Measurements from ENCODE around the gene P2RY2. TPM values are rescaled to one million over a fixed set of nuclear protein-coding genes. Genes with fewer than 3 reads are reported as not detected.
A peak's percentile ranks its signal among the peaks of the same experiment; 100 is the strongest.
"Not testable (repeated sequence)": the region's sequence is repeated elsewhere in the genome, so short reads cannot be mapped to it uniquely, and the experiment has no call there.

Gene P2RY2
- total and polyA plus RNA-seq, 3 experiments from 2014 or later = not detected

- POLR2A ChIA-PET = no interaction called here
- no peak overlapping the region for H3K4me3 Mint-ChIP-seq
- no peaks in the 10 kb centered on the region for H3K4me1 Mint-ChIP-seq
- Histone ChIP-seq H3K4me3 (ENCODE audit: low read length) (no peak overlapping the region), H3K9me3 (ENCODE audit: low read length) (no peaks in the 10 kb centered on the region), H3K36me3 (ENCODE audit: insufficient read depth, low read length) (no peaks in the 10 kb centered on the region), H3K27me3 (ENCODE audit: insufficient read depth, low read length, poor library complexity, severe bottlenecking) (peaks cover 22% of the 10 kb centered on the region), H3K27ac (ENCODE audit: low read depth, low read length) (no peak overlapping the region), H3K4me1 (ENCODE audit: insufficient read depth, low read length) (no peaks in the 10 kb centered on the region)
- no peaks in the 10 kb centered on the region for H3K36me3 Mint-ChIP-seq
- no peak overlapping the region for H3K27ac Mint-ChIP-seq
- DNase-seq = no peak
- H3K27me3 Mint-ChIP-seq = peaks cover 25 to 38% of the 10 kb centered on the region in 2 donors
- no peaks in the 10 kb centered on the region for H3K9me3 Mint-ChIP-seq
- CTCF ChIA-PET = interaction anchor here (0.7 to 0.9 kb wide), 2 partner anchors 22 to 34 kb away, joined by 3 read pairs; no protein-coding TSS in a partner anchor
Measured at GRCh38 chr11:73267122-73267846, 49.2 kb downstream of the P2RY2 start.

GRCh38 chr11:73267906-73268540 lies 49.9 kb downstream of the P2RY2 start:
- no peaks in the 10 kb centered on the region for H3K9me3 Mint-ChIP-seq
- POLR2A ChIA-PET = no interaction called here
- DNase-seq = no peak
- CTCF ChIA-PET = no interaction called here
- H3K27me3 Mint-ChIP-seq = peaks cover 20 to 31% of the 10 kb centered on the region in 2 donors
- no peaks in the 10 kb centered on the region for H3K4me1 ChIP-seq (ENCODE audit: insufficient read depth, low read length)
- no peaks in the 10 kb centered on the region for H3K36me3 Mint-ChIP-seq
- H3K36me3 ChIP-seq (ENCODE audit: insufficient read depth, low read length) = no peaks in the 10 kb centered on the region
- no peak overlapping the region for H3K4me3 Mint-ChIP-seq
- no peak overlapping the region for H3K27ac Mint-ChIP-seq
- no peaks in the 10 kb centered on the region for H3K9me3 ChIP-seq (ENCODE audit: low read length)
- H3K4me3 ChIP-seq (ENCODE audit: low read length) = no peak overlapping the region
- no peaks in the 10 kb centered on the region for H3K4me1 Mint-ChIP-seq
- peaks cover 21% of the 10 kb centered on the region for H3K27me3 ChIP-seq (ENCODE audit: insufficient read depth, low read length, poor library complexity, severe bottlenecking)
- no peak overlapping the region for H3K27ac ChIP-seq (ENCODE audit: low read depth, low read length)

GRCh38 chr11:73268671-73269271 lies 50.7 kb downstream of the P2RY2 start:
- CTCF ChIA-PET = no interaction called here
- H3K27me3 Mint-ChIP-seq = peaks cover 19 to 24% of the 10 kb centered on the region in 2 donors
- peak overlapping the region in 1 of 8 donors; percentile 47 for H3K27ac Mint-ChIP-seq
- H3K9me3 Mint-ChIP-seq = no peaks in the 10 kb centered on the region
- Histone ChIP-seq H3K27me3 (ENCODE audit: insufficient read depth, low read length, poor library complexity, severe bottlenecking) (peaks cover 13% of the 10 kb centered on the region), H3K36me3 (ENCODE audit: insufficient read depth, low read length) (no peaks in the 10 kb centered on the region), H3K27ac (ENCODE audit: low read depth, low read length) (no peak overlapping the region), H3K4me1 (ENCODE audit: insufficient read depth, low read length) (no peaks in the 10 kb centered on the region), H3K4me3 (ENCODE audit: low read length) (no peak overlapping the region), H3K9me3 (ENCODE audit: low read length) (no peaks in the 10 kb centered on the region)
- no peaks in the 10 kb centered on the region for H3K4me1 Mint-ChIP-seq
- H3K36me3 Mint-ChIP-seq = no peaks in the 10 kb centered on the region
- POLR2A ChIA-PET = no interaction called here
- H3K4me3 Mint-ChIP-seq = no peak overlapping the region
- no peak for DNase-seq

GRCh38 chr11:73269459-73270015 lies 51.5 kb downstream of the P2RY2 start:
- H3K36me3 Mint-ChIP-seq = no peaks in the 10 kb centered on the region
- no peak overlapping the region for H3K4me3 Mint-ChIP-seq
- no peak for DNase-seq
- H3K27ac Mint-ChIP-seq = peak overlapping the region in 1 of 8 donors; percentile 47
- POLR2A ChIA-PET = interaction anchor here (0.5 kb wide), 1 partner anchor 406 kb away, joined by 3 read pairs; no protein-coding TSS in a partner anchor
- H3K27me3 Mint-ChIP-seq = peaks cover 18 to 23% of the 10 kb centered on the region in 2 donors
- no peak overlapping the region for H3K4me3 ChIP-seq (ENCODE audit: low read length)
- CTCF ChIA-PET = no interaction called here
- no peak overlapping the region for H3K27ac ChIP-seq (ENCODE audit: low read depth, low read length)
- no peaks in the 10 kb centered on the region for H3K9me3 Mint-ChIP-seq
- no peaks in the 10 kb centered on the region for H3K4me1 Mint-ChIP-seq
- H3K27me3 ChIP-seq (ENCODE audit: insufficient read depth, low read length, poor library complexity, severe bottlenecking) = peaks cover 8% of the 10 kb centered on the region
- no peaks in the 10 kb centered on the region for H3K4me1 ChIP-seq (ENCODE audit: insufficient read depth, low read length)
- no peaks in the 10 kb centered on the region for H3K36me3 ChIP-seq (ENCODE audit: insufficient read depth, low read length)
- H3K9me3 ChIP-seq (ENCODE audit: low read length) = no peaks in the 10 kb centered on the region

GRCh38 chr11:73270016-73270854 lies 52.2 kb downstream of the P2RY2 start:
- peaks cover 11 to 16% of the 10 kb centered on the region in 2 donors for H3K27me3 Mint-ChIP-seq
- H3K36me3 Mint-ChIP-seq = no peaks in the 10 kb centered on the region
- no peaks in the 10 kb centered on the region for H3K9me3 Mint-ChIP-seq
- peaks cover 4% of the 10 kb centered on the region for H3K27me3 ChIP-seq (ENCODE audit: insufficient read depth, low read length, poor library complexity, severe bottlenecking)
- POLR2A ChIA-PET = interaction anchor here (0.5 kb wide), 1 partner anchor 407 kb away, joined by 3 read pairs; no protein-coding TSS in a partner anchor
- no peak overlapping the region for H3K4me3 ChIP-seq (ENCODE audit: low read length)
- H3K4me1 Mint-ChIP-seq = no peaks in the 10 kb centered on the region
- no peak overlapping the region for H3K27ac ChIP-seq (ENCODE audit: low read depth, low read length)
- CTCF ChIA-PET = no interaction called here
- H3K4me1 ChIP-seq (ENCODE audit: insufficient read depth, low read length) = no peaks in the 10 kb centered on the region
- H3K27ac Mint-ChIP-seq = no peak overlapping the region
- DNase-seq = no peak
- no peaks in the 10 kb centered on the region for H3K36me3 ChIP-seq (ENCODE audit: insufficient read depth, low read length)
- no peaks in the 10 kb centered on the region for H3K9me3 ChIP-seq (ENCODE audit: low read length)
- H3K4me3 Mint-ChIP-seq = no peak overlapping the region

GRCh38 chr11:73270855-73271477 lies 52.9 kb downstream of the P2RY2 start:
- Histone ChIP-seq H3K9me3 (ENCODE audit: low read length) (no peaks in the 10 kb centered on the region), H3K27me3 (ENCODE audit: insufficient read depth, low read length, poor library complexity, severe bottlenecking) (peaks cover 4% of the 10 kb centered on the region), H3K36me3 (ENCODE audit: insufficient read depth, low read length) (no peaks in the 10 kb centered on the region), H3K4me1 (ENCODE audit: insufficient read depth, low read length) (no peaks in the 10 kb centered on the region), H3K4me3 (ENCODE audit: low read length) (no peak overlapping the region), H3K27ac (ENCODE audit: low read depth, low read length) (no peak overlapping the region)
- peaks cover 7 to 15% of the 10 kb centered on the region in 2 donors for H3K27me3 Mint-ChIP-seq
- POLR2A ChIA-PET = no interaction called here
- no peaks in the 10 kb centered on the region for H3K36me3 Mint-ChIP-seq
- no peaks in the 10 kb centered on the region for H3K9me3 Mint-ChIP-seq
- CTCF ChIA-PET = no interaction called here
- H3K27ac Mint-ChIP-seq = peak overlapping the region in 1 of 8 donors; percentile 77
- H3K4me1 Mint-ChIP-seq = no peaks in the 10 kb centered on the region
- no peak overlapping the region for H3K4me3 Mint-ChIP-seq
- no peak for DNase-seq

- H3K4me1 Mint-ChIP-seq; H3K9me3 Mint-ChIP-seq; H3K36me3 Mint-ChIP-seq; H3K27me3 ChIP-seq (ENCODE audit: insufficient read depth, low read length, poor library complexity, severe bottlenecking); POLR2A ChIA-PET; DNase-seq; H3K4me1 ChIP-seq (ENCODE audit: insufficient read depth, low read length); H3K36me3 ChIP-seq (ENCODE audit: insufficient read depth, low read length); H3K9me3 ChIP-seq (ENCODE audit: low read length); H3K4me3 ChIP-seq (ENCODE audit: low read length); H3K4me3 Mint-ChIP-seq; H3K27ac ChIP-seq (ENCODE audit: low read depth, low read length): not testable (repeated sequence)
- CTCF ChIA-PET = interaction anchor here (1.2 kb wide), 1 partner anchor 36 kb away, joined by 3 read pairs; no protein-coding TSS in a partner anchor
- peaks cover 4 to 14% of the 10 kb centered on the region in 2 donors for H3K27me3 Mint-ChIP-seq
- H3K27ac Mint-ChIP-seq = peak overlapping the region in 1 of 8 donors; percentile 95
Measured at GRCh38 chr11:73271478-73271865, 53.4 kb downstream of the P2RY2 start.

Measured in CD8-positive, alpha-beta memory T cell (primary cell).